HG02642 (cell line): ENCODE measurements around the gene SYVN1.

Experiments used
- ATAC-seq: cut with Tn5 transposase; IDR thresholded peaks from one replicate; pipeline ENCODE4 v1.9.1; 2021; ENCODE audit warnings: mild to moderate bottlenecking; ENCODE audit not compliant: unreplicated experiment, poor library complexity

Gene SYVN1

DNA sequence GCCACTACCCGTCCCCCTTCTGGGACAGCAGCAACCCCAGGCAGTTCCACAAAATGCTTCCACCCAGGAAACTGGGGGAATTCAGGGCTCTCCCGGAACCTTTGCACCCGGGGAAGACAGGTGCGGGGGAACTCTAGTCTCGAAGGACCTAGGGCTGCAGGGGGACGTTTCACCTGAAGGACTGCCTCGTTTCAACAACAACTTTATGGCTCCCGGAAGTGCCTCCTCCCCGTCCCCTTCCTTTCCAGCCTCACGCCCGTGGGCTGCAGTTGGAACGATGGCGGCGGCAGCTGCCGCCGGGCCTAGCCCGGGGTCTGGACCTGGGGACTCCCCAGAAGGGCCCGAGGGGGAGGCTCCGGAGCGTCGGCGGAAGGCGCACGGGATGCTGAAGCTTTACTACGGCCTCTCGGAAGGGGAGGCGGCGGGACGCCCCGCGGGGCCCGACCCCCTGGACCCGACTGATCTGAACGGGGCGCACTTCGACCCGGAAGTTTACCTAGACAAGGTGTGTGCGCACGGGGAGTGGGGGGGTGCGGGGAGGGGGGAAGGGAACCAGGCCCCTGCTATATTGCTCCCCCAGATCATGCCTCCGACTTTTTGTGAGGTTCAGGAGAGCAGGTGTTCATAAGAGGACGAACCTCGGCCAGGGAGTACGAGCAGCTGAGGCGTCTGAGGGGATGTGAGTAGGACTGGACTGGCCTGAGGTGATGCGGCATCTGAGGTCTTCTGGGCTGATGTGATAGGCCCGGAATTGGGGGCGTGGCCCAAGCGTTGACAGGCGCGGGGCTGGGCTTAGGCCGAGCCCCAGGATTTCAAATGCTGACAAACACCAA, 38.1 kb downstream of the SYVN1 start, which contains the start of gene VPS51:
VPS51 (plus strand) TSS at position 241 of the 833 bp plus-strand sequence; CDS start at position 278, 37 bp downstream.
- peak; percentile 81 for ATAC-seq

DNA sequence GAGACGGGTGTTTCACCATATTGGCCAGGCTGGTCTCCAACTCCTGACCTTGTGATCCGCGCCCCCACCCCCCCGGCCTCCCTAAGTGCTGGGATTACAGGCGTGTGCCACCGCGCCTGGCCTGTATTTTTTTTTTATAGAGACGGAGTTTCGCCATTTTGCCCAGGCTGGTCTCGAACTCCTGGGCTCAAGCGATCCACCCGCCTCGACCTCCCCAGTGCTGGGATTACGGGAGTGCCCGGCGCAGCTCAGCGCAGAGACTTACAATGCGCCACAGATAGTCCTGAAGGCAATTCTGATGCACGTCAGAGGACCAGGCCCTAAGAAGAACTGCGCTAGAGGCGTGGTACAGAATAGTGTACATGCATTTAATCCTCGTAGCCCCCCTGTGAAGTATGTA, 38.9 kb downstream of the SYVN1 start:
- no peak for ATAC-seq

DNA sequence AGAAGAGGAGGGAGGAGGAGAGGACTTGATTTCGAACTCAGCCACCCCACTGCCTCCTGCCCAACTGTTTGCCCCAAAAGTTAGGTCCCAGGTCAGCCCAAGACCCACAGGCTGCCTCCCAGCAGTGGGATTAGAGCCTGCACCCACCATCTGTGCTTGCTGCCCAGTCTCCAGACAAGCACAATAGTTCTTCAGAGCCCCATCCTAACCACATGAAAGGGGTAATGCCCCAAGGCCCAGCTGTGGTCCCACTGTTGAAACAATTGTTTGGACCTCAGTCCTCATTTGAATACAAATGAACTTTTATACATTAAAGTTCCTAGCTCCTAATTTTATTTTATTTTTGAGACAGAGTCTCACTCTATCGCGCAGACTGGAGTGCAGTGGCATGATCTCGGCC, 43.7 kb downstream of the SYVN1 start:
- ATAC-seq, result no peak

DNA sequence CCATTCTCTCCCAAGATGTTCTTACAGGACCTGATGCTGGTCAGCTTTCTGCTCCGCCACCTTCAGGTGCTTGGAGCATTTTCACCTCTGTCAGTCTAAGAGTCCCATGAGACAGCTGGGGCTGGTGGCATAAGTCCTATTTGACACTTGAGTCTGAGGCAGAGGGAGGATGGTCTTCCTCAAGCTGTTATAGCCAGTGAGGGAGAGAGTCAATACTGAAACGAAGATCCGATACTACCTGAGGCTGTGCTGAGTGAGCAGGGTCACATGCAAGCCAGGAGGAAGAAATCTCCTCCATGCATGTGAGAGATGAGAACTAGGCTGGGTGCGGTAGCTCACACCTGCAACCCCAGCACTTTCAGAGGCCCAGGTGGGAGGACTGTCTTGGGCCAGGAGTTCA, 44.7 kb downstream of the SYVN1 start:
- ATAC-seq, result no peak

DNA sequence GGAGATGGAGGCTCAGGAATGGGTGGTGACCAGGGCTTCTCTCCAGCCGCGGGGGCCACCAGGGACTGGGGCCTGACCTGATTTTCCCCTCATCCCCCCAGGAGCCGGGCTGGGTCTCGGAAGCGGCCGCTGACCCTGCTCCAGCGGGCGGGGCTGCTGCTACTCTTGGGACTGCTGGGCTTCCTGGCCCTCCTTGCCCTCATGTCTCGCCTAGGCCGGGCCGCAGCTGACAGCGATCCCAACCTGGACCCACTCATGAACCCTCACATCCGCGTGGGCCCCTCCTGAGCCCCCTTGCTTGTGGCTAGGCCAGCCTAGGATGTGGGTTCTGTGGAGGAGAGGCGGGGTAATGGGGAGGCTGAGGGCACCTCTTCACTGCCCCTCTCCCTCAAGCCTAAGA, 46.5 kb downstream of the SYVN1 start:
- no peak for ATAC-seq

DNA sequence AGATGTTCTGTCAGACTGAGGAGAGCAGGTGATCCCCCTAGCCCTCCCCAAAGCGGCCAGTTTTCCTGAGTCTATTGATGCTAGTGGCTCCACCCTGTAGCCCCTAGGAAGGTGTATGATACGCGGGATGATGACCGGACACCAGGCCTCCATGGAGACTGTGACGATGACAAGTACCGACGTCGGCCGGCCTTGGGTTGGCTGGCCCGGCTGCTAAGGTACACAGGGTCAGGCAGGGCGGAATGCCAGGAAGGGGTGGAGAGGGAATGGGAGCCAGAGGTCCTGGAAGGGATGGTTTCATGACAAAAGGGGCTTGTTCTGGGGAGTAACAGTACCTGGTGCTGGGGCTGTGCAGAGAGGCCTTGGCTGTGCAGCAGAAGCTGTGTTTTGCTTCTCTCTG, 47.1 kb downstream of the SYVN1 start:
- no peak for ATAC-seq

DNA sequence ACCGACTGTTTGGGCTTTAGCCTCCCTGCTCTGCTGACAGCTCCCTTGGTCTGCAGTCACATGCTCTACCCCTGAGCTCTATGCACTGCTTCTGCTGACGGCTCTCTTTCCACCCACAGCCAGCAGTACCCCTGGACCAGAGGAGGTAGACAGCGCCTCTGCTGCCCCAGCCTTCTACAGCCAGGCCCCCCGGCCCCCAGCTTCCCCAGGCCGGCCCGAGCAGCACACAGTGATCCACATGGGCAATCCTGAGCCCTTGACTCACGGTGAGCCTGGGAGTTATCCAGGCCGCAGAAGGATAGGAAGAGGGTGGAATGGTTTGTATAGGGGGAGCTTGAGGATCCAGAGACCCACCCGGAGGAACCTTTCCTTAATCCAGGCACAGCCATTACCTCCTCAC, 47.5 kb downstream of the SYVN1 start:
- no peak for ATAC-seq

DNA sequence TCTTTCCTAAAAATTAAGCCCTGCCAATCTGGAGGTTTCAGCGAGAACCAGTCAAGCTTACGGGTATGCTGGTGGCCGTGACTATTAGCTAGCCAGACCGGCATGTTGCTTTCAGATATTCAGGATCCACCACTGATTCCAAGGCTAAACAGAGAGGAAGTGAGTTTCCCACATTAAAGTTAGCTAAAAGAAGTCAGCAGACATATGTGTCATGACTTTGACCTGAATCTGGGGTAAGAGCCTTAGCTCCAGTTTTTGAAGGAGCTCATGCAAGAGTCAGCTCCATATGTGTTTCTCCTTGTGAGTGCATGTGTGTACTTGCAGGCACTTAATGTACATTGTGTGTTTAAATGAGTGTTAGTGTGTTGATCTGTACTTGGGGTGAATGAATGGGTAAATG, 48.9 kb downstream of the SYVN1 start:
- ATAC-seq, result no peak

DNA sequence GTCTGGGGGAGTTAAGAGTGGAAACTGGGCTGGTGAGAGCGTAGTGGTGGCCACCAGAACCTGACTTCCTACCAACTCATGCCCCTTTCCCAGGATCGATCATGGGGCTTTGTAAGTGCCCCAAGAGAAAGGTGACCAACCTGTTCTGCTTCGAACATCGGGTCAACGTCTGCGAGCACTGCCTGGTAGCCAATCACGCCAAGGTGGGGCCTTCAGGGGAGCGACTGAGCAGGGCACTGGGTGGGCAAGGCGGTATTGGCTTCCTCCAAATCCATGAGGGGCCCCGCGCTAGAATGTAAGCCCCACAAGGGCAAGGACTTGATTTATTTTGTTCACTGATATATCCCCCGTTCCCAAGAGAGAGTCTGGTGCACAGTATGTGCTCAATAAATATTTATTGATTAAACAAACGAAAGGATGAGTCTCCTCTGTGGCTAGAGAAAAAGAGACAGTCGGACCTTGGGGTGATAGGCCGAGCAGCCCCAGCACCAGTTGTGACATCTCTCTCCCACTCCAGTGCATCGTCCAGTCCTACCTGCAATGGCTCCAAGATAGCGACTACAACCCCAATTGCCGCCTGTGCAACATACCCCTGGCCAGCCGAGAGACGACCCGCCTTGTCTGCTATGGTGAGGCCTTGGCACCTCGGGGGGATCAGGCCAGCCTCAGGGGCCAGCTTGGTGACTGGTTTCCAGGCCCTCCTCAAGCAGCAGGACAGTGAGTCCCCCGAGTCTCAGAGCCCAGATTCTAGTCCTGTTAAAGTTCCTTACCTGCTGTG, 49.5 kb downstream of the SYVN1 start:
- ATAC-seq, result peak; percentile 8

DNA sequence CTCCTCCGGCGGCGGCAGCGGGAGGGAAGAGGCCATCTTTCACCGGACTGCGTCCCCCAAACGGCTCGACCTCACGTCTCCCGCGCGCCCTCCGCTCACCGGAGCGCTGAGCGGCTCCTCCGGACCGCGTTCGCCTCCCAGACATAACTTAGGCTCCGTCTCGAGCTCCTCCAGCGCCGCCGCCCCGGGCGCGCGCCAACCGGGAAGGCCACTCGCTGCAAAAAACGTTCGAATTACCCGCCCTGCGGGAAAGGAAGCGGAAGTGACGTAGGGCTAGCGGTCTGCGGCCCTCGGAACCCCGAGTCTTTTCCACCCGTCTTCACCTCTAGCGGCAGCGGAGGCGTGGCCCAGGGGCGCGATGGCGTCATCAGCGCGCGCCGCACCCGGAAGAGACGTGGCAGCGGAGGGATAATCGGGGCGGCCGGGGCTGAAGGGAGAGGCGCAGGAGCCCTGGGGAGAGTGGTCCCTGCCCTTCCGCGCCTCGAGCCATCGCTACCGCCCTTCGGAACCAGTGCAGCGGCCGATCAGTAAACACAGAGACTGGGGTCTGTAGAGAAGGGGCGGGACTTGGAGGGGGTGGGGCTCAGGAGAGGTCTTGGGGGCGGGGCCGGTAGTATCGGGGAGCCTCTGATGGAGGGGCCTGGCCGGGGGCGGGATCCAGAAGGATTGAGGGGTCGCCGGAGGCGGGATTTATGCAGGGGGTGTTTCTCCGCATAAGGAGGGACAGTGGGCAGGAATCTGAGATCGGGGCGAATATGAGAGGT, 50.3 kb downstream of the SYVN1 start, which contains the start of the genes CDCA5 and ZFPL1:
CDCA5 (minus strand) TSS at position 207 of the 764 bp plus-strand sequence; CDS start at position 145, 62 bp downstream.
ZFPL1 (plus strand) TSS at position 389 of the 764 bp plus-strand sequence. CDS start 477 bp downstream, outside the sequence.
- peak; percentile 80 for ATAC-seq

DNA sequence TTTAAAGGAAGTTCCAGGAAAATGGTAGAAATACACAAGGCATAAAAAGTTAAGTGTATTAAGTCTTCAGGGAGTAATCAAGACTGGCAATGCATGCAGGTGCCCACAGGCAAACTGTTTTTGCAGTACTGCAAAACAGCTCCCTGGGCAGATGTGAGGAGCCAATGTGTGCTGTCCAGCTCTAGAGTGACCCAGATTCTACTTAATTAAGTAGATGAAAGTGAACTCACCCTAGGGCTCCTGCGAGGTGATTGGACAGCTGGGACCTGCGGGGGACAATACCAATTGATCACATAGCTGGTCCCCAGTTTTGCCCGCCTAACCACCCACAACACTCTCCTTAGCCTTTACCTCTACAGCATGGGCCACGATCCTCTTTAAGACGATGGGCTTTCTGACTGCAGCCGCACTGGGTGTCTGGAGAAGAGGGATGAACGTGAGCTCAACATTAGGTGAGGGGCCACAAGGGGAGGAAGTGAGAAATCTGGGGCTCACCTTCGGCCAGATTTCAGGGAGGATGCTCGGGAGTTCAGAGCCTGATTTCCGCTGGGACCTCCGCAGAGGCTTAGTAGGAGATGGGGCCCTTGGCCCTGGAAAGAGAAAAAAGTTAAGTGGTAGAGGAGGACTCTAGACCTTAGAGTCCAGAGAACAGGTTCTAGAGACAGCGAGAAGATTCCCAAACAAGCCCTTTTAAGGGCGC, 51.0 kb downstream of the SYVN1 start:
- ATAC-seq, result peak; percentile 18

DNA sequence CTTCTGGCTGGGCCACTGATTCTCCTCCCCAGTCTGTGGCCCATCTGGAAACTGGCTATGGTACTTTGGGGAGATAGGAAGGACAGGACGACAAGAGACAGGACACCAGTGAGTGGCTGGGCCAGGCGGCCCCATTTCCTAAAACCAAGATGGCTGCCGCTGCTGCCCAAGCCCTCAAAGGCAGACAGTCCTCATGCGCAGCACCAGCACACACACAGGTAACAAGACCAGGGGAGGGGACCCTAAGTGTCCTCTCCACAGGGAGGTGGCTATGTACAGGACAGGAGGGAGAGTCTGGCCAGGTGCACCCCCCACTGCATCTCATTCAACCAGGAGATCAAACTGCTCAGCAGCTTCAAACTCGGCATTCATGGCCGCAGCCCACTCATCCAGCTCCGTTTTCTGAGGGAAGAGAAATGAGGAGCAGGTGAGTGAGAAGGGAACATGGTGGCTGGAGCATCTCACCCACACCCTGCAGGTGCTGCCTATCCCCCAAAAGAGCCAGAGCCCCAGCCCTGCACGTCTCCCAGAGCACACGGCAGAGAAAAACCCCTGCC, 55.5 kb downstream of the SYVN1 start:
- no peak for ATAC-seq

DNA sequence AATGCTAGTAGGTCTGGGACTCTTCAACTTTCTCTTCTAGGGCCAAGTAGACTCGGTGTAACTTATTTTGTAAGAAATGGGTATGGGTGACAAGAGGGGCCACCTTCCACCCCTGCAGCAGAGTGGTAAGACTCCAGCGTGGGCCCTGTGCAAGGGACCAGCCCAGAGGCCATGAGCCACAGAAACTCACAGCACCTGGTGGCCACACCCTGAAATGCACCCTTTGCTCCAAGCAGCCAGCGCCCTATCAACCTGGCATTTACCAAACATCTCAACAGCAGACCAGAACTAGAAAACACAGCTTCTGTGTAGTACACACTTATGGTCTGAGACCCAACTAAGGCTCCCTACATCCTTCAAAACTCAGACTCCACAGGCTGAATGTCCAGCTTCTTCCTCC, 56.2 kb downstream of the SYVN1 start:
- no peak for ATAC-seq

DNA sequence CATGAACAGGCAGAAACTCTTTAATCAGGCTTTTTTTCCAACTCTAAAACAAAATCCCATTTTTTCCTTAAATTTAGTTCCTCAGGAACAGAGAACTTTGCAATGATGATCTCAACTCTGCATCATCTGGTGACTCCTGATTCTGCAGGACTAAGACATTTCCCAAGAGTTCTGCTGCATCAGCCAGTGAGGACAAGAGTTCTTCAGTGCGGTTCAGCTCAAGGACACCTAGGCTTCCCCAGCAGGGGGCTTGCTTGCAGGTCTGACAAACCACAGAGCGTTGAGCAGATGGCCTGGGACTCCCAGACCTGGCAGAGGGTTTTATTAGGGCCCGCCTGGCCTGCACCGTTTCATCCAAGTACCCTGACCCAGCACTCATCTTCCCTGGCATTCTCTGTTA, 56.9 kb downstream of the SYVN1 start:
- no peak for ATAC-seq
